HG03025 (cell line): Measurements from ENCODE around the gene SNX10.
"Not testable (repeated sequence)": the region's sequence is repeated elsewhere in the genome, so short reads cannot be mapped to it uniquely, and the experiment has no call there.

Experiments
- ATAC-seq: cut with Tn5 transposase; IDR thresholded peaks from one replicate; pipeline ENCODE4 v1.9.1; 2021; ENCODE audit warnings: mild to moderate bottlenecking, moderate library complexity; ENCODE audit not compliant: unreplicated experiment, low FRiP score

The SNX10 gene, protein sequence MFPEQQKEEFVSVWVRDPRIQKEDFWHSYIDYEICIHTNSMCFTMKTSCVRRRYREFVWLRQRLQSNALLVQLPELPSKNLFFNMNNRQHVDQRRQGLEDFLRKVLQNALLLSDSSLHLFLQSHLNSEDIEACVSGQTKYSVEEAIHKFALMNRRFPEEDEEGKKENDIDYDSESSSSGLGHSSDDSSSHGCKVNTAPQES

DNA sequence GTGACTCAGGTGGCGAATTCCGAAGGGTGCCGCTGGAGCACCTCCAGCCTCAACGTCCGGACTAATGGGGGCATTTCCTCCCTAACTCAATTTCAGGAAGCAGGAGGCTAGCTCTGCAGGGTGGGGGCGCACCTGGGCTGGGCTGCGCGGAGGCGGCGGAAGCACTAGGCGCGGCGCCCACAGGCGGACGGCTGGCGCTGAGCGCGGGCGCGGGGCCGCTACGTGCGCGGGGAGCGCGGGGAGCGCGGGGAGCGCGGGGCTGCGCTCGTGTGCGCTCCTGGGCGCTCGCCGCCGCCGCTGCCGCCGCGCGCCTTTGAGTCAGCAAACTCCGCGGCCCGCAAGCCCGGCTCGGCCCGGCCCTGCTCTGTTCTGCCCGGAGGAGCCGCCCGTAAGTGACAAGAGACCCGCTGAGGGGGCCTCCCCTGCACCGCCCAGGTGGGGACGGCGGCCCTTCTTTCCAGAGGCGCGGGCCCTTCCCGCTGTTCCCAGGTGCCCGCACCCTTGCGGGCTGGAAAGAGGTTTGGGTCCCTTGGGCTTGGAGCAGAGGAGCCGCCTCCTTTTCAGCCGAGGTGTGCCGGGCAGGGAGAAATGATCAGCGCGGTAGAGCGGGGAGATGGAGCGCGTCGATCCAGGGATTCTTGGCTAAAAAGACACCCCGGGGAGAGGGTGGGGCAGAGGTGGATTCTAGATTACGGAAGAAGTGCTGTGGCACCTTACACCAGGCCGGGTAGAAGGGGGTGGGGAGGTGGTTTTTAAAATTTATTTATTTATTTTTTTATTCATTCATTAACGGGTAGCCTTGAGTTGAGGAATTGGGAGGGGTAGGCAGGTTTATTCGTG, at the start of gene SNX10:
Gene SNX10, plus strand, starts transcription at position 164 of the 840 bp plus-strand sequence. CDS start 54,581 bp downstream, outside the sequence.
- ATAC-seq = peak; percentile 47

DNA sequence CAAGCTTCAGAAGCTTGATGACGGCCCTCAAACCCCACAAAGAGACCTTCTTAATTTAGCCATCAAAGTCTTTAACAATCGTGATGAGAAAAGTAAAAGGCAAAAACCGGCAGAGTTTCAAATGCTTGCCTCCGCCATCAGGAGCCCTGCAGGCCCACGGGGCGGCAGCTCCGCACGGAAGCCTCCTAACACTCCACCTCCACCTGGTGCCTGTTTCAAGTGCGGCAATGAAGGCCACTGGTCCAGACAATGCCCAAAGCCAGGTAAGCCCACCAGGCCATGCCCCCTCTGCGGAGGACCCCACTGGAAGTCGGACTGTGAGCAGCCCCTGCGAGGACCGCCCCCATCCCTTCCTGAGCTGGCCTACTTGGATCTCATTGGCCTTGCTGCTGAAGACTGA, 46.5 kb upstream of the SNX10 start:
- no peak for ATAC-seq

DNA sequence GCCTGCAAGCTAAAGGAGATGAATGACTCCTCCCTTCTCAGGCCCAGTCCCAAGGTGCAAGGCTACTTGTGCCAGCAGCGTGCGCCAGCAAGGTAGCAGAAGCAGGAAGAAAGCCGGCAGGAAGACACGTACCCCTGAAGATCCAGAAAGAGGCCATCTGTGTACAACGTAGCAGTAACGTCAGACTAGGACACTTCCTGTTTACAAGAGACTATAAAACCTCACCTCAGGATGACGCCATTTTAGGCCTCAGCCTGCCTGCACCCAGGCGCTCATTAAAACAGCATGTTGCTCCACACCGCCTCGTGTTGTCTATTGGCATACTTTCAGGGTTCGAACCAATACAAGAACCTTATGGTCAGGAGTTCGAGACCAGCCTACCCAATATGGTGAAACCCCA, 41.4 kb upstream of the SNX10 start:
- ATAC-seq = no peak

DNA sequence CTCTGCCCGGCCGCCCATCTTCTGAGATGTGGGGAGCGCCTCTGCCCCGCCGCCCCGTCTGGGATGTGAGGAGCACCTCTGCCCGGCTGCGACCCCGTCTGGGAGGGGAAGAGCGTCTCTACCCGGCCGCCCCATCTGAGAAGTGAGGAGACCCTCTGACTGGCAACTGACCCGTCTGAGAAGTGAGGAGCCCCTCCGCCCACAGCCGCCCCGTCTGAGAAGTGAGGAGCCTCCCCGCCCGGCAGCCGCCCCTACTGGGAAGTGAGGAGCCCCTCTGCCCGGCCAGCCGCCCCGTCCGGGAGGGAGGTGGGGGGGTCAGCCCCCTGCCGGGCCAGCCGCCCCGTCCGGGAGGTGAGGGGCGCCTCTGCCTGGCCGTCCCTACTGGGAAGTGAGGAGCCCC, 29.8 kb upstream of the SNX10 start:
- not testable (repeated sequence) for ATAC-seq

DNA sequence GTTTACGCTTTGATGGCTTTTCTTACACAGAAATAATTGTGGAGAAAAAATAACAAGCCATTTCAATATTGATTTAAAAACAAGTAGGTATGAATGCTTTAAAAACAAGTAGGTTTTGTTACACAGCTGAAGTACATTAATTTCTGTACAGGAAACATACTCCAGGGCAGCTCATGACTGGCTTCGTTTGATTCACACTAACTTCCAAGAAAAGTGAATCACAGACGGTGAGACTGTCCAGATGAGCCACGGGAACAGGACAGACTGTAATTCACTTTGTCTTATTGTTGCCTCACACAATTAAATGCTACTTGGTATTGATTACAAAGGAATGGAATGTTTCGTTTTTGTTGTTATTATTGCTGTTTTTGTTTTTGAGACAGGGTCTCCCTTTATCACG, 26.6 kb upstream of the SNX10 start:
- ATAC-seq = no peak

DNA sequence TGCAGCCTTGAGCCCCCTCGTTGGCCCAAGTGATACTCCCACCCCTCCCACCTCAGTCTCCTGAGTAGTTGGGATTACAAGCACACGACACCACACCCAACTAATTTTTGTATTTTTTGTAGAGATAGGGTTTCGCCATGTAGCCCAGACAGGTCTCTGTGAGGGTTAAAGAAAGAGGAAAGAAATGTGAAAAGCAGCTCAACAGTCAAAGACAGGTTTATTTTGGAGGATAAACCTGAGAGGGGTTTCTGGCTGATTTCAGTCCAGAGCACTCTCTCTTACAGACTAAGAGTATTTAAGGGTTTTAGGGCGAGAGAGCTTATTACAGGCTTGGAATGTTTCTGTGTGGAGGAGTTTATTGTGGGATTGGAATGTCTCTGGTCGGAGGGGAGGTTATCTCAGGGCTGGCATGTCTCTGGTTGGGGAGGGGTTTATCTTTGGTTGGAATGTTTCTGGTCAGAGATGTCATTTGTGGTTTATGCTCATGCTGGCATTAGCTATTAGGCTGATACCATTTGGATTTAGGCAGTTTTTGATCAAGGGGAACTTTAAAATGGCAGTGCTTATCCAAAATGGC, 26.1 kb upstream of the SNX10 start:
- ATAC-seq = no peak

DNA sequence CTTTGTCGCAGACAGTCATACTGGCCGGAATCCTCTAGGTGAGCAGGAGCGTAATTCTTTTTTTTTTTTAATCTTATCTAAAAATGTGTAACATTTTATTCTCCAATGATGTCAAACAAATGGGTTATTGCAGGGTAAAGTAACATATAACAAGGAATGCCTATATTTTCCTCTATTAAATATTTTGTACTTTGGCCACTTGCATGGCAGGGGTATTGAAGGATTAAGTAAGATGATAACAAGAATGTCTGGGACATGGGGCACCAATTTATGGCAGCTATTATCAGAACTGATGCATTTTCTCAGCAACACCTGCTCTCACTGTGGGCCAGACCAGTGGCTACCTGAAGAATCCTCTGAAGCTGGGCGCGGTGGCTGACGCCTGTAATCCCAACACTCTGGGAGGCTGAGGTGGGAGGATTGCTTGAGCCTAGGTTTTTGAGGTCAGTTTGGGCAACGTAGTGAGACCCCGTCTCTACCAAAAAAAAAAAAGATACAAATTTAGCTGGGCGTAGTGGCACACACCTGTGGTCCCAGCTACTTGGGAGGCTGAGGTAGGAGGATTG, 24.0 kb upstream of the SNX10 start:
- ATAC-seq = no peak

DNA sequence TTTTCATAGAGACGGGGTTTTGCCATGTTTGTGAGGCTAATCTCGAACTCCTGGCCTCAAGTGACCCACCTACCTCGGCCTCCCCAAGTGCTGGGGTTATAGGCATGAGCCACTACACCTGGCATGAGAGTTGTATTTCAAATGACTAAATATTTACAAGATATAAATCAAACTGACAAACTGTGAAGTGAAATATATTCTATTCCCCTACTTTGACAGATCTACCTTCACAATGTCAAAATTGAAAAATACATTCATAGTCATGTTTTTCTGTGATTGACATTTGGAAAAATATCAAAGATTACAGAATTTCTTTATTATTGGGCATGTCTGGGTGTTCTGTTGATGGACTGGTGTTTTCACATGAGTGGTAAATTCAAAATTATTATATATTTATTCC, 16.4 kb upstream of the SNX10 start:
- no peak for ATAC-seq

DNA sequence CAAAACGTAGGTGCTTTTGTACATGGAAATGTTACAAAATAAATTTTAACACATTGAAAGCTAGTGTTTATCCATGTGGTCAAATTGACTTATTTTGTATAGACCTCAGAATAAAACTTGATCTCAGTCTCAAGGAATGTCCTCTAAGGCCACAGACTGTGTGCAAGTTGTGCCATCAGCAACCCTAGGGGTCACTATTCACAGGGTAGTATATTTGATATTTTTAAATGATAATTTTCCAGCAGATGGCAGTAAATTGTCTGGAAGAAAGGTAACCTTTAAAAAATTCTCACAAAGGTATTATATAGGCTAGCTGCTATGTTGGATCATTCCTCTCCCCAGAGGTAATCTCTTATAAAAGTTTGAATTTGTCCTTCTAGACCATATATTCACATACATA, 12.9 kb upstream of the SNX10 start:
- no peak for ATAC-seq

DNA sequence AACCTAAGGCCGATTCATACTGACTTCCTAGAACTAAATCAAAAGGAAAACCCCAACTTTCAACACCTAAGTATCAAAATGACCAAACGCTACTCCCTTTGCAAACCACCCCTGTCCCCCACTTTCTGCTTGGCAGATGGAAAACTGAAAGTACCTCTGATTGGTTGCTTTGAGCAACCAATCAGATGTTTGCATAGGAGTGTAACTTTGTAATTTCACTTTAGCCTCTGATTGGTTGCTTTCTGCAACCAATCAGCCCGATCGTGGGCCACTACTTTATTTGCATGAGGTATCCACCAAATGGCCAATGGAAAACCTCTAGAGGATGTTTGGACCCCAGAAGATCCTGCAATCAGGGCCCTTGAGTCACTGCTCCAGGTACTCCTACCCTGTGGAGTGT, 12.3 kb upstream of the SNX10 start:
- no peak for ATAC-seq

DNA sequence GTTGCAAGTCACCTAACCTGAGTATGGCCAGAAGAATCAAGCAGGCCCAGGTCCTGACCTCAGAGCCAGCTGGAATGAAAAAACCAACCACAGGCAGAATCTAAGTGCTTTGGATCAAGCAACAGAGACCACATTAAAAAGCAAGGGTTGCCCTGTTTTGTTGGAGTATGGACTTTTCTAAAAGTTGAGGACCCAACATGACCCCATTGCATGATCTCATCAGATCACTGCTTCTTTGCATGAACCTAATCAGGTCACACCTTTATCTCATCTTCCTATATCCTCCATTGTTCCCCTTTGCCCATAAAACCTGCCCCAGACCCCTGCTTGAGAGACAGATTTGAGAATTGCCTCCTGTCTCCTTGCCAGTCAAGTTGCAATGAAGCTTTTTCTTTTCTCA, 11.6 kb upstream of the SNX10 start:
- no peak for ATAC-seq

DNA sequence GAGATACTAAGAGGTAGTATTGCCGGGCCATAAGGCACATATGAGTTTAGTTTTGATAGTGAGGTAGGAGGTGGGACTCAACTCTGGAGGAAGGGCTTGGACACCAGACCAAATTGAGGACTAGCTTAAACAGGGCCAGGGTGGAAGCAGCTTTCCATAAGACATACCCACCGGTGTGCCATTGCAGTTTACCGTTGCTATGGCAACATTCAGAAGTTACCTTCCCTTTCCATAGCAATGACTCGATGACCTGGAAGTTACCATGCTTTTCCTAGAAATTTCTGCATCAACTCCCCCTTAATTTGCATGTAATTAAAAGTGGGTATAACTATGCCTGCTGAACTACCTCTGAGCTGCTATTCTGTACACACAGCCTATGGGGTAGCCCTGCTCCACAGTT, 10.9 kb upstream of the SNX10 start:
- no peak for ATAC-seq

DNA sequence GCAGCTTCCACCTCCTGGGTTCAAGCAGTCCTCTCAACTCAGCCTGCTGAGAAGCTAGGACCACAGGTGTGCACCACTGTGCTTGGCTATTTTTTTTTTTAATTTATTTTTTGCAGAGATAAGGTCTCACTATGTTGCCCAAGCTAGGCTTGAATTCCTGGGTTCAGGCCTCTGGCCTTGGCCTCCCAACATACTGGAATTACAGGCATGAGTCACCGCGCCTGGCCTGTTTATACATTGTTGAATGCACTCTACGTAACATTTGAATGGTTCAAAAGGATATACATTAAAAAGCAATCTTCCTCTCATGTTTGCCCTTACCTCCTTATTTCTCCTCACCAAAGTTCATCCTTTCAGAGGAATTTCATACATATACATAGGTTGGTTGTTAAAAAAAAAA, 7.2 kb upstream of the SNX10 start:
- no peak for ATAC-seq

DNA sequence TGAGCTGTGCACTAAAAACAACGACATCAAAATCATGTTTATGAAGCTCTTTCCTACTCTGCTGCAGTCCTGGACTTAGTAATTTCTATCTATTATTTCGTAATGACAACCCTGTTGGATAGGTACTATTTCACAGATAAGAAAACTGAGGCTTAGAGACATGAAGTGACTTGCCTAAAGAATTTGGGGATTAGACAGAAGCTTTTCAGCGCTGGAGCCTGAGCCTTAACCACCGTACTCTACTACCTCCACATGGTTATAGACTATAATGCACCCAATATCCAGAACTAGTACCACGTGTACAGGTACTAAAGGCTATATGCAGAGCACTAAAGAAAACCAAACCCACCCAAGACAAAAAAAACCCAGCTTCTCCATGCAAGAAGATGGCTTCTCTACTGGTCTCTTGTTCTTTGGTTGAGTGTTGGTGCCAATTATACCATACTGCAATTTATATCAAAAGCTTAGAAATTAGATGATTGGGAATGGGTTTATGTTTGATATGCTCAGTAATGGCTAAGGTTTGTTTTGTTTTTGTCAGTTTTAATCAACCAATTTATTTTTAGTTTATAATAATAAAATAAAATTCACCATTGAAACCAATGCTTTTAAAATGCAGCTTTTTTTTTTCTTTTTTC, 6.5 kb upstream of the SNX10 start:
- no peak for ATAC-seq

DNA sequence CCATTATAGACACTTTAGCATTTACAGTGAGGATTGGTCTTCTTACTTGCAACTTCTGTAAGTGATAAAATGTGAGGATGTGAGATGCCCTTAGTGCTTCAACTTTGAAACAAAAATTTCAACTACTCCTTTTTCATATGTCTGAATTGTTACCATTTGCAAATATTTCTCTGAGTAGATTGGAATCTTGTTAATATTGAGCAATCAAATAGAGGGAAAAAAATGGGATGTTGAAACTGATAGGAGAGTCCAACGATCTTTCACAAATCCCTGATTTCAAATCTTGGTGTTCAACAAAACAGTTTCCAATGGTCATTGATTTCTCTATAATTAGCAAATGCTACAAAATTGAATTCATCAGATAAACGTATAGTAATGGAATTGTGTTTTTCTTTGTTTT, 5.5 kb upstream of the SNX10 start:
- no peak for ATAC-seq

DNA sequence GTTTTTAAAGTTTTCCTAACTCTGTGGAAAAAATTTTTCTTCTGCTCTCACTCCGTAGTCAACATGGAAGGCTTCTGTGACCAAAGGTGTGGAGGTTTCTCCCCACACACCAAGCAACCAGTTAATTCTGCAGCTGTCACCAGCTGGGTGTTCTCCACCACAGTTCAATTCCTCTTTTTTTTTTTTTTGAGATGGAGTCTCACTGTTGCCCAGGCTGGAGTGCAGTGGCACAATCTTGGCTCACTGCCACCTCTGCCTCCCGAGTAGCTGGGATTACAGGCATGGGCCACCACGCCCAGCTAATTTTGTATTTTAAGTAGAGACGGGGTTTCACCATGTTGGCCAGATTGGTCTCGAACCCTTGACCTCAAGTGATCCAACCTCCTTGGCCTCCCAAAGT, 3.5 kb upstream of the SNX10 start:
- ATAC-seq = not testable (repeated sequence)

DNA sequence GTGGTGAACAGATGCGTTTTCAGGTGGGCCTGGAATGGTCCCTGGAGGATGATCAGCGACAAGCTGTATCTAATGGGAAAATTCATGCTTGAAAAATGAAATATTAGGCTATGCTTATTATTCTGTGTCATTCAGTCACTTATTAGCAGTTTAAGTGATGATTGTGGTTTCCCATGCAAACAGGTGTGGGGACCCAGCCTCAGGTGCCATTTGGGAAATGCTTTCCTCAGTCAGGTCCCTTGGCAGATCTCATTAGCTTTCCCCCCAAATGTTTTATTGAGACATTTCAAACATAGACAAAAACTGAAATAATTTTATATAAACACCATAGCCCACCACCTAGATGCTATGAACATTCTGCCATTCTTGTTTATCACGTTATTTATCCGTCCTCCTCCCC, 411 bp upstream of the SNX10 start:
- ATAC-seq = no peak

DNA sequence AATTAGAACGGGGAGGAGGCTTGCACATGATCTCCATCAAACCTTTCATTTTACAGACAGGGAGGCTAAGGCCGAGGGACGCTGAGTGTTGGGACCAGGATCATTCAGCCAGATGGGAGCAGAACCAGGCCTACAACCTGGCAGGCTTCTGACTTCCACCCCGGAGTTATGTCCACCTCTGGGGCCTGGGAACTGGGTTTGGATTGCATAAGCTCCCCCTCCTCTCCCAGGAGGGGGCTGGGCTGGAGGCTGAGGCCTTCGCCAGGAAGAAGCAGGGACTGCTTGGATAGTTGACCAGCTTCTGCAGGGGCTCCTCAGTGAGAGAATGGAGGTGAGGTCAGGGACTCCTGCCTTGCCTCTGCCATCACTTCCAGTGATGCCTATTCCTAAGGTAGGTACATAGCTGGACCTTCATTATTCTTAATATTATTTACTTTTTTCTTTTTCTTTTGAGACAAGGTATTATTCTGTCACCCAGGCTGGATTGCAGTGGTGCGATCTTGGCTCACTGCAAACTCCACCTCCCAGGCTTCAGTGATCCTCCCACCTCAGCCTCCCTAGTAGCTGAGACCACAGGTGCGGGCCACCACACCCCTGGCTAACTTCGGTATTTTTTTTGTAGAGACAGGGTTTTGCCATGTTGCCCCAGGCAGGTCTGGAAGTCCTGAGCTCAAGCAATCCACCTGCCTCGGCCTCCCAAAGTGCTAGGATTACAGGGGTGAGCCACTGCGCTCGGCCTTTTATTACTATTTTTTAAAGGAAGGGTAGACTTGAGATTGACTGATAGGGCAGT, 1.3 kb downstream of the SNX10 start:
- no peak for ATAC-seq

DNA sequence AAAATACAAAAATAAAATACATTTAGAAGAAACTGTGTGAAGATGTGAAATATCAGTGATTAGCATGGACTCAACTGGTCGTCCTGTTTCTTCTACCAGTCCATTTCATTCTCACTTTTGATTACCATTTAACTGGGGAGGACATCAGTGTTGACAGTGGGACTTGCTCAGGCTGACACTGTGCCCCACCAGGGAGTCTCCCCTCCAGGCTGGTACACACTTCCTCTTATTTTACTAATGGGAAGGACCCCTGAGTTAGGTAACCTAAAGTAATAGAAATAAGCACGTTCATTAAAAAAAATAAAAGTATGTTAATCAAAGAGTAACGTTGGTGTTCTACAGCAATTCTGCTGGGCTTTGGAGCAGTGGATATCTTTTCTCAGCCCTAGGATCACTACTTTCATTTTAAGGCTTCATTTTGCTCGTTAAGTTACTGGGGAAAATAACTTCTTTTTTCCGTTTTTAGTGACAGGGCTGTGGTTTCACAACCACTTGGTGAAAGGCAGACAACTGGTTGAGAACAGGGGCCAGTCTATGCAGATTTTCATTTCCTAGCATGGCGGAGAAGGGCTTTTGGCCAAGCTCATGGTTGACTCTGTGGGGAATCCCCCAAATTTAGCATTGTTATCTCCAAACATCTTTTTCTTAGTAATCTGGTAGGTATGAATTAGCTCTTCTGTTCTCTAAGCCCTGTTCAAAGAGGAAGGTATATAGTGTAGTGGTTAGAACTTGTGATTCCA, 2.1 kb downstream of the SNX10 start:
- ATAC-seq = peak; percentile 78

DNA sequence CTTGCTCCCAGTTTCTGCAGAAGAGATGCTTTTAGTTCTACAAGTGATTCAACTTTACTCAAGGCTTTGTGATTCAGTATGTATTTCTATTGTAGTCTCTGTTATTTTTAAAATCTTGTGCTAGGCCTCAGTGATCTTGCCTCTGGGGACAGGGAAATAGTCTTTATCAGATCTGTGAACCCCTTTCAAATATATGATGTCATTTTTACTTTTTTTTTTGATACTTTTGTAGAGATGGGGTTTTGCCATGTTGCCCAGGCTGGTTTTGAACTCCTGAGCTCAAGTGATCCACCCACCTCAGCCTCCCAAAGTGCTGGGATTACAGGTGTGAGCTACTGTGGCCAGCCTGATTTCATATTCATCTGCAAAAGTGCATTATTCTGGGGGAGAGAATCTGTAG, 3.4 kb downstream of the SNX10 start:
- ATAC-seq = no peak
